ENCODE data around the gene COMMD1.
"Not testable (repeated sequence)": the region's sequence is repeated elsewhere in the genome, so short reads cannot be mapped to it uniquely, and the experiment has no call there.

COMMD1 gene

DNA sequence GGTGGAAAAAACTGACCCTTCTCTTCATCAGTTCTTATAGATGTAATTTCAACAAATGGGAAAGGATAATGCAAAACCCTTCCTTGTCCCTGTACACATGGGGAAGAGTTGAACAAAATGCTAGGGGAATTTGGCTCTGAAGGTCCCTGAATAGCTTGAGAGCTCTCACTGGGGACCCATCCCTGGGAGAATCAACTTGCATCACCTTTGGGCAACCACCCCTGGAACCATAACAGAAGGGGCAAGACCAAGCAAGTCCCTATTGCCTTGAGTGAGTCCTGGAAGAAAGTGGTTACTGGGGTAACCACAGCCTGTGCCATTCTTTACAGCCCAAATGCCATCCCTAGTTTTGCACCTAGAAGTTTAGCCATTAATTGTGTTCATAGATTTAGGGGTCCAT is 238.2 kb downstream of the COMMD1 start:
- no peak for DNase-seq

DNA sequence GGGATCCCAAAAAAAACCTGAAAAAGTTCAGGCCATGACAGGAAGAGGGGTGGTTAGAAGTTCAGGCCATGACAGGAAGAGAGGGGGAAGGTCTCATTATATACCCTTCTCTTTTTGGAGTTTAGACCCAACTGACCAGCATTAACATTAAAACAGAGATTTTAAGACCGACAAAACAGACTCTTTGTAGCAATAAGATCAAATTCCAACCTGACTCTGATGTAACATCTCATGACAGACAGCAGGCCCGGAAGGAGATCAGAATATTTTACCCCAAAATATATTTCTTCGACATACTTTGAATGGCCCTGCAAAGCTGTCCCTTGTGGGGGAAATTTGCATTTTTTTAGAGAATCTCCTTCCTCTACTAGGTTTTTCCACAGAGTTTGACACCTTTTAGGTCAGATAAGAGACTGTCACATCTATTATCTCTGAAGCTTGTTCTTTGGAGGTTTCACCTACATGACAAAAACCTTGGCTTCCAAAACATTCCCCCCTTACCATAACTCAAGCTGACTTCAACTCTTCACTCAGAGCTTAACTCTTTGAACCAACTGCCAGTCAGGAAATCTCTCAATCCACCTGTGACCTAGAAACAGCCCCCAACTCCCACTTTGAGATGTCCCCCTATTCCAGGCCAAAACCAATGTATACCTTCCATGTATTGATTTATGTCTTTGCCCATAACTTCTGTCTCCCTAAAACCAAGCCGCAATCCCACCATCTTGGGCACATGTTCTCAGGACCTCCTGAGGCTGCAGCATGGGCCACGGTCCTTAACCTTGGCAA is 239.4 kb downstream of the COMMD1 start:
- no peak for DNase-seq

DNA sequence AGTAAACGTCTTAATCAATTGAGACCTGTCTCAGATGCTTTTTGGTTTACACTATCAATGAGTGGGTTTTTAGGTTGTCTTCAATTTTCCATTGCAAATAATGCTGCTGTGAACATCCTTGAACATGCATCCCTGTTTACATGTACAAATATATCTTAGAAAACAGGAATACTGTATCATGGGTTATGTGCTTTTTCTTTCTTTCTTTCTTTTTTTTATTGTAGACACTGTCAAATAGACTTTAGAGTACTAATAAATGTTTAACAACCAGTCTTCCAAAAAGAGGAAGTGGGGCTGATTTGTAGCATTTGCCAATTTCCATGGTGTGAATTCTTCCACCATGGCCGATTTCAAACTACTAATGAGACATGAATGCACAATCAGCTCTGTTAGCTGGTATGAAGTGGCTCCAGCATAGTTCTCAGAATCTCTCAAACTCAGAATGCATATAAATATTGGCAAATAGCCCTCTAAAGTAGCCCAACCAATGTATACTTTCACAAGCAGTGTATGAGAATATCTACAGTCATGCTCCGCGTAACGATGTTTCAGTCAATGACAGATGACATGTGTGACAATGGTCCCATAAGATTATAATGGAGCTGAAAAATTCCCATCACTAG is 240.1 kb downstream of the COMMD1 start:
- no peak for DNase-seq

DNA sequence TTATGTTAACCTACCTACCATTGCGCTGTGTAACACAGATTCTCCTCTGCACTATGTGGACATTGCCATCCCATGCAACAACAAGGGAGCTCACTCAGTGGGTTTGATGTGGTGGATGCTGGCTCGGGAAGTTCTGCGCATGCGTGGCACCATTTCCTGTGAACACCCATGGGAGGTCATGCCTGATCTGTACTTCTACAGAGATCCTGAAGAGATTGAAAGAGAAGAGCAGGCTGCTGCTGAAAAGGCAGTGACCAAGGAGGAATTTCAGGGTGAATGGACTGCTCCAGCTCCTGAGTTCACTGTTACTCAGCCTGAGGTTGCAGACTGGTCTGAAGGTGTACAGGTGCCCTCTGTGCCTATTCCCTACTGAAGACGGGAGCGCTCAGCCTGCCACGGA is 241.3 kb downstream of the COMMD1 start:
- not testable (repeated sequence) for DNase-seq

DNA sequence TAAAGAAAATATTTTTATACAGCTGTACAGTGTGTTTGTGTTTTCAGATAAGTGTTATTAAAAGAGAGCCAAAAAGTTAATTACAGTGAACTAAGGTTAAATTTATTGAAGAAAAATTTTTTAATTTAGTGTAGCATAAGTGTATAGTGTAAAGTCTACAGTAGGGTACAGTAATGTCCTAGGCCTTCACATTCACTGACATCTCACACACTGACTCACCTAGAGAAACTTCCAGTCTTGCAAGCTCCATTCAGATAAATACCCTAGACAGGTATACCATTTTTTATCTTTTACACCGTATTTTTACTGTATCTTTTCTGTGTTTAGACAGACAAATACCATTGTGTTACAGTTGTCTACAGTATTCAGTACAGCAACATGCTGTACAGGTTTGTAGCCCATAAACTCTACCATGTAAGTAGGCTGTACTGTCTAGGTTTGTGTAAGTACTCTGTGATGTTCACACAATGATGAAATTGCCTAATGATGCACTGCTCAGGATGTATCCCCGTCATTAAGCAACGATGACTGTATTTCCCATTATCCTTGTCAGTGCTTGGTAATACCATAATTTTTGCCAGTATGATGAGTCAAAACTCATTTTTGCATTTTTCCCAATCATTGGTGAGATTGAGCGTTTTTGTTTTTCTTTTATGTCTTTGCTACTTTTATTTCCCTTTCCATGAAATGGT is 242.3 kb downstream of the COMMD1 start:
- DNase-seq: no peak

DNA sequence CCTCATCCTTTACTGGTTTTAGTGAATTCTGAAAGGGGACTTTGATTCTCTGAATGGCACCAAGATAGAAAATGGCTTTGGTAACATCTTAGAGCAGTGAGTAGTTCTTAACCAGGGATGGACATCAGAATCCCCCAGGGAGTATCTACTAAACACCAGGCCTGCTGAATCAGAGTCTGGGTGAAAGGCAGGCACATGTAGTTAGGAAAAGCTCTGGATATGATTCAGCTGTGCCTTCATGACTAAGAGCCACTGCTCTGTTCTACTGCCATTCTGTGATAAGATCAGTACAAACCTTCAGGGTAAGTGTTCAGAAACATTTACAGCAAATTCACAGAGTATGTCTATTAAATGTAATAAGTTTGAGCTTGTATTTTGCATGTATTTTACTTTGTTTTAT is 244.2 kb downstream of the COMMD1 start:
- no peak for DNase-seq

DNA sequence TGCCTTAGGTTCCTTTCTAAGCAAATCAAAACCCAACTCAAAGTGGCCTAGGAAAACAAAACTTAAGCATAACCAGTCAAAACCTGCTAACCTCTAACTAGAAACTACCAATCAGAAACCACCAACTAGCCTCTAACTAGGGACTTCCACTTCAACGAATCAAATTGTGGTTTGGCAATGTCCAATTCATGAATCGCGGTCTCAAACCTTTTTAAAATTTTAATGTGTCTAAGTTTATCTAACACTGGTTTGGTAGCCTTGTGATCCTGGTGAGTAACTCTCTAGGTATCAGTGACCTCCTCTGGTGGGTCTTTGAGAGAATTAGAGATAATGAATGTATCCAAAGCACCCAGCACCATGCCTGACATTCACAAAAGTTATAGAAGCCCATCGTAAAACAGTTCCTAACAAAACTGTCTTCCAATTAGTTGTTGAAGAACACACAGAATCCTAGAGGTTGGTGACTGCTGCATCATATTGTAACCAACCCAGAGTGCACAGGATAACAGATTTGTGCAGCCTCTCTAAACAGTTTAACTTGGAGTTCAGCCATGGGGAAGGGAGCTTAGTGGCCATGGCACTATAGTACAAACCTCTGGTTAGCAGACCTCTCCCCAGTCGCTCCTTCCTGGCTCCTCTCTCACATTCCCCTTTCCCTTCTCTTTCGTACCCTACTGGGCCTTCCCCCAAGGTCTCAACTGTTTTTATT is 245.3 kb downstream of the COMMD1 start:
- no peak for DNase-seq

DNA sequence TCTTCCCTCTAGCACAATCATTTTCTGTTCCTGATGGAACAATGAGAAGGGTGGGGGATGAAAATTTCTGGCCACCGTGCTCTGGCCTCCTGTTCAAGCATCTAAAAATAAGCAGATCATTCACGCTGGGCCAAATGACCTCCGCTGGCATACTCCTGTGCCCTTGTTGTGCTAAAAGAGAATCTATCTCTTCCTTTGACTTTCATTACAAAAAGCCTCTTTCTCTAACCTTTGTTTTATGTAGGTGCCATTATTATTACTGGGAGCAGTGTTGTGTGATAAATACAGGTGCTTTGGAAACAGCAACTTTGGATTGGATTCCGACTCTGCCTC is 245.8 kb downstream of the COMMD1 start:
- DNase-seq: no peak

DNA sequence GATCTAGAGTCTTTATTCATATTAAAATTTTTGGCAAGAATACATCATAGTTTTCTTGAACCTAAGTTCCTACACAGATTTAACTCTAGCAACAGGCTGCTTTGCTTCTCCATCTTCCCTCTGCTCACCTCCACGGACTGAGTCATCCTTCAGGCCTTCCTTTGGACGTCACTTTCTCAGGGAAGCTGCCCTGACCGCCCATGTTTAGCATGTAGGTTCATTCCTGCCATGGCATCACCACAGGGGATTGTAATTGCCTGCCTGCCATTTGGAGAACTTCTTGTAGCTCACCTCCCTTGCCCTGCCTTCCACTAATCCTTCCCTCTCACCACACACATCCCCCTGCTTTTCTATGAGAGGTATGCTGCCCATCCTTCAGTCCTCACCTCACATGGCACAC is 246.5 kb downstream of the COMMD1 start:
- DNase-seq: no peak

DNA sequence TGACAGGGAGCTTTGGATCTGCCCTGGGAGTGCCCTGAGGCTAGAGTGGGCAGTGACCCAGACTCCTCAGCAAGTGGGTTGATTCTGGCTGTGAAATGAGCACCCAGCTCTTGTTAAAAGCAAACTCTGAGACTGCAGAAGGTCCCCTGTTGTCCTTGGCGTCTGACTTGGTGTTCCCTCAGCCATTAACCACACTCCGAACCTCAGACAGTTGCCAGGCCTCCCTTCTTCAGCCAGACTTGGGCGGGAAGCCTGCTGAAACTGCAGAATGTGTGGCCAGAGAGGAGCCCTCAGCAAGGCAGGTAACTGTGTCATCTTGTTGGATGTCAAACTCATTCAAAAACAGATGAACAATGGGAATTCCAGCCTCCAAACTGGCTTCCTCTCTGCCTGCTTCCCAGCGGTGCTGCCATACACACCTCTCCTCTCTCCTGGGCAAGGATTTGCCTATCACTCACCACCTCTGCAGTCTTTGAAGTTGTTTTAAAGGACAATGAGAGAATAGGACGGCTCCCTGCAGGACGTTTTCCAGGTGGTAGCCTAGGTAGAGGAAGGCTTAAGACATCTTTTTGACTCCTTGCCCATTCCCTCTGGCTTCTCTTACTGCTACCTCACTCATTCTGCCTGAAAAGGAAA is 251.5 kb downstream of the COMMD1 start:
- no peak for DNase-seq

DNA sequence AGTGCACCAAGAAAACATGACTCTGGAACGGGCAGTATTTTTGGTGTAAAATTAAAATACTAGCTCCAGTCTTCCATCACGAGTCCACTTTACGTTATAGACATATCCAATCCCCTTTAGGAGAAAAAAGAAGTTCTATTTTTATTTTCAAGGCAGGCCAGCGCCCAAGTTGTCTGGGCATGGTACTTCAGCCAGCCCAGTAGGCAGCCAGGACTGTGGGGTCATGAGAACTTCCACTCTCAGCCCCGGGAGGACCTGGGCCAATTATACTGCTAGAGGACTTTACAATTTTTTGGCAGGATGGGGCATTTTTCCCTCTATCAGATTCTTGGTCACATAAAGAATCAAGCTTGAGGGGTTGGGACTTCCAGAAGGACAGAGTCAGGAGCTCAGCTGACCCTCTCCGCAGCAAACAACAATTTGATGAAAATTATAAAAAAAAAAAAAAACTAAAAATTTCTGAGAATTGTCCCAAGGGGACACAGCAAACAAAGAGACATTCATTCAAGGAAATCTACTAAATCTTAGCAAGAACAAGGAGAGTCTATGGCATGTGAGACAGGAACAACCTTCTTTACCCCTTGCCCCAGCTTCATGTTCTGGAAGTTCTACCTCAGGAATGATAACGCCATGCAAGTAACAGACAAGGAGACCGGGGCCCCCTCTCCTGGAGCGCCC is 253.1 kb downstream of the COMMD1 start:
- no peak for DNase-seq

DNA sequence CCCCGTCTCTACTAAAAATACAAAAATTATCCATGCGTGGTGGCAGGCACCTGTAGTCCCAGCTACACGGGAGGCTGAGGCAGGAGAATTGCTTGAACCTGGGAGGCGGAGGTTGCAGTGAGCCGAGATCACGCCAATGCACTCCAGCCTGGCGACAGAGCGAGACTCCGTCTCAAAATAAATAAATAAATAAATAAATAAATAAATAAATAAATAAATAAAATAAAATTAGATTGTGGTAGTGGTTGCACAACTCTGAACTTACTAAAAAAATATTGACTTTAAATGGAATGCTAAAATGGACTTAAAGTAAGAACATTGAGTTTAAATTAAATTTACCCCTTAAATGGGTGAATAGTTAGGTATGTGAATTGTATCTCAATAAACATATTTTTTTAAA is 255.2 kb downstream of the COMMD1 start:
- DNase-seq: not testable (repeated sequence)

DNA sequence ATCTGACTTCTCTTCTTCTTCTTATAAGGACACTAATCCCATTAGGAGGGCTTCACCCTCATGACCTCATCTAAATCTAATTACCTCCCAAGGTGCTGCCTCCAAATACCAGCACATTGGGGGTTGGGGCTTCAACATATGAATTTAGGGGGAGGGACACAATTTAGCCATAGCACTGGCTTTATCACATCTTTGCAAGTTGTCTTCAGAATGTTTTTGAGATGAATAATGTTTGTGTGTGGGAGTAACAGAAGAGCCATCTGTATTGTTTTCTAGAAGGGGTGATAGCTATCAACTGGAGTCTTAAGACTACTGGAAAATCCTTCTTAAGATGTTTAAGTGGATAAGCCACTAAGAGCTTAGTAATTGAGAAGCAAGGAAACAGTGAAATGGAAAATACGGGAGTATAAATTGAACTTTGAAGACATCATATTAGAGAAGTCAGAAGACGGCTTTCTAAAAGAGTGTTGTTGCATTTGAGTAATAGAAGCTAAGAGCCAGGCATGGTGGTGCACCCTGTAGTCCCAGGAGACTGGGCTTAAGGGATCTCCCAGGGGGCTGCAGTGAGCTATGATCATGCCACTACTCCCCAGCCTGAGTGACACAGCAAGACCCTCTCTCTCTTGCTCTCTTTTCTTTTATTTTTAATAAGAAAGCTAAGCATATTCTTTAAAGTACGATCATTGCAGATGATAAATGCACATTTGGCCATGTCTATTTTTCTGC is 257.8 kb downstream of the COMMD1 start:
- no peak for DNase-seq

DNA sequence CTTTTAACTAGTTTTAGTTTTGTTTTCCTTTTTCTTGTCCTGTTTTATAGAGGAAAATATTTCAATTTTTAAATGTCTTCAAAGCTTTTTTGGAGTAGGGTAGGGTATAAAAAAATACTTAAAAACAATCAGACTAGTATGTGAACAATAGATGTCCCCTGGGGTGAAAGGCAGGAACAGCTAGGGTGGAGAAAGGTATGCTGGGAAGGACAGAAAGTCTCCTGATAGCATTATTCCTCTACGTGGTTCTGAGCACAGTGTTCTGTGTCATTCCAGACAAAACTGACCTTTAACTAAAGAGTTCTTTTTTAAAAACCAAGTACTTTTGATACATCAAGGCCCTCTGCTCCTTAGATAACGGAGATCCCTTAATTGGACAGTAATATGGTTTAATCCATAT is 258.4 kb downstream of the COMMD1 start:
- no peak for DNase-seq

DNA sequence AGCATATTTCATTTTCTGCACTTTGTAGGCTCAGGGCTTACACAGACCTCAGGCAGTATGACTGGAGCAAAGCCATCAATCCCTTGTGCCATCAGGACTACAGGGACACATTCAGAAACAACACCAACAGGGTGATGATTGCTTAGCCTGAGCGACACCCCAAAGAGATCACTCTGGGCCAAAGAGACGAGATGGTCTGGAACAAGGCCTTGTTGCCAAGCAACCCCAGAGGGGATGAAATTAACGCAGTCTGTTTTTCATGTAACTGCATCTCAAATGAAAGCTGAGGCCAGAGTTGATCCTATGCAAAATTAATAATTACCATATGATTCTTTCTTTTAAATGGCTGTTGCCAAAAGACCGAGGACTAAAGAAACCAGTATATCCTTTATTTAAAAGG is 270.3 kb downstream of the COMMD1 start:
- no peak for DNase-seq

DNA sequence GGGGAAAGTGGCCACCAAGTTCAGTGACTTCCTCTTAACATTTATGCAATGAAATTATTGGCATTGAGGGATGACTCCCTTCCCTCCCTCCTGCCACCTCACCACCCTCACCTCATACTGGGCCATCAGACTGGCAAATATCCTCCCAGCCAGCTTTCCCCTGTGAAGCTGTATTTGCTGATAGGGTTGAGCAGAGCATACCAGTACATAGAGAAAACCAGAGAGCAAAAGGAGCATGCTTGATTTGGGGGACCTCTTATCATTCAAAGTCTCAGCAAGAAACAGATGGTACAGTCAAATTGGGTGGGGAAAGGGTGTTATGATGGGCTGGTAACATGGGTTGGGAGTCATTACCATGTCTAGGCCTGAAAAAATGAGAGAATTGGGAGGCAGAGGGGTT is 271.3 kb downstream of the COMMD1 start:
- DNase-seq: no peak

DNA sequence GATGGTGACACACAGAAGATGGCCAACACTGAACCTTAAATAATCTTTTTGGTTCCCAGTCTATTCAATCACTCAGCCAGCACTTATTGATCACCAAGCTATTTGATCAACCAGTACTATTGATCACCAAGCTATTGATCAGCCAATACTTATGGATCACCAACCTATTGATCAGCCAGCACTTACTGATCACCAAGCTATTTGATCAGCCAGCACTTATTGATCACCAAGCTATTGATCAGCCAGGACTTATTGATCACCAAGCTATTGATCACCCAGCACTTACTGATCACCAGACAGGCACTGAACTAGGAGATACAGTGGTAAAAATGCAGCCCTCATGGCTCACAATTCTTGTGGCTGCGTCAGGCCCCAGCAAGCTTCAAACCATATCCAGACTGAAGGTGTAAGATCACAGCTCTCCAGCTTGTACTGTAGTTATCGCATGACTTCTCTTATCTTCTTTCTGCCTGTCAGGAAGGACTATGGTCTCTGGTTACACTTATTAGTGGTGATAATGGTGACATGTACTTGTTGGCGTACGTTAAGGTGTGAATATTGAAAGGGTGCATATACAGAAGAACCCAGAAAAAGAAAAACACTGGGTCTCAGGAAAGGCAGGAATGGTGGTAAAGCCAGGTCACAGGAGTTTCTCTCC is 272.0 kb downstream of the COMMD1 start:
- DNase-seq: no peak

DNA sequence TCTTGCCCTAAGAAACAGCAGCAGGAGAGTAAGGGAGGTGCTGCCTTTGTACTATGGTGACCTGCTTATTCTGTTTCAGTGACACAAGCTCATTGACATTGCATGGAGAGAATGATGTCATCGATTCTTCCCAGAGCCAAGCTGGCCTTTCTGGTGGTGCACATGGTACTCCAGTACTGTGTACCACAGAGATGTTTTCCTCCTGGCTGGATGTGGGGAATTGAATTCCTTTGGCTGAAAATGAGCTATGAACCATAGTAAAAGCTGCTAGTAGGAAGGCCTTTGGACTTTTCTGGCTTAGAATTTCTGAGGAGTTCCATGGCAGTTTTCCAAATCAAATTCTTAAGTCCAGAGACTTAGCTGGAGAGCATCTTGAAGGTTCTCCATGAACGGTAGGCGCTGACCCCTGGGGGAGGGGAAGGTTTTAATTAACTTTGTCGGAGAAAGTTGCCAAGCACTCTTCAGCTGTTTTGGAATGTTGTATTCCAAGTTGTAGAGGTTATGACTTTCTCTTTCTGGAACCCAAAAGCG is 273.3 kb downstream of the COMMD1 start:
- no peak for DNase-seq

DNA sequence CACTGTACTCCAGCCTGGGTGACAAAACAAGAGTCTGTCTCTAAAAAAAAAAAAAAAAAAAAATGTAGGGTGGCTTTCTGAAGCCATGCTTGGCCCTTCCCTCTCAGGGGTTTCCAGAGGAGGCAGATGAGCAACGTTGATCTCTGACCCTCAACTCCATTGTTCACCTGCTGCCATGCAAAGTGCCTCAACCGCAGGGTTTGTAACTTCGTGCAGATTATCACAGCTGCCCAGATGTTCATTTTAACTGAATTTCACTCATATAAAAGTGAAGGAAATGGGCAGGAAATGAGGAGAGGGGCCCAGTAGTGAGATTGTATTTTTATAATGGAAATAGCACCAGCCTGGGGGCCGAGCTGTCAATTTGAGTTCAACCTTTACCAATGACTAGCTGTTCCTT is 275.5 kb downstream of the COMMD1 start:
- DNase-seq: no peak

DNA sequence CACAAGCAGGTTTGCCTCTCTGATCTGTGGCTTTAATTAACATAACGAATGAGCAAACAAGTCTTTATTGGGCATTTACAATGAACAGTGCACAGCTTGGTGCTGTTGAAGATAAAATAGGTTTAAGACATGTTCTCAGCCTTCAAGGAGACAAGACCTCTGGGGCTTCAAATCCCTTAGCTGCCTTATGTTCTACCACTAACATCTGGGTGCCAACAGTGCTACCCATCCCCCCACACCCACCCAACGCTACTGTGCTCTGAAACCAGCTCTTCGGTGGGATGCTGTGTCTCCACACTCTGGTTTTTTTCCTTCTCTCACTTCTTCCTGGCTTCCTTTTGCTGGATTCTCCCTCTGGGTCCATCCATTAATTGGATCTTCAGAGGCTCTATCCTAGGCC is 276.4 kb downstream of the COMMD1 start:
- DNase-seq: no peak
